Large intestine (tissue), 1 donor: Measurements from ENCODE around the gene PPP1R37. TPM values are rescaled to one million over a fixed set of nuclear protein-coding genes. Genes with fewer than 3 reads are reported as not detected.

ENCODE experiments used
- polyA plus RNA-seq: library from polyadenylated mRNA; unstranded; fragments of 120-200 nt; gene quantifications from one replicate; pipeline ENCODE4 v1.2.1, GENCODE V29; 2013

Gene PPP1R37
- polyA plus RNA-seq, 1 donor, result 40.3 TPM

Other genes starting within 250 kb of the PPP1R37 start
- 135 TPM for gene NECTIN2, start 246.9 kb upstream of the PPP1R37 start, polyA plus RNA-seq
- gene TOMM40, start 201.9 kb upstream of the PPP1R37 start, polyA plus RNA-seq, result 37.2 TPM
- gene APOE, start 187.4 kb upstream of the PPP1R37 start, polyA plus RNA-seq, result 77.8 TPM
- 11.3 TPM for gene APOC1, start 178.6 kb upstream of the PPP1R37 start, polyA plus RNA-seq
- not detected for gene APOC4, start 150.9 kb upstream of the PPP1R37 start, polyA plus RNA-seq
- 186 TPM for gene APOC2, start 147.1 kb upstream of the PPP1R37 start, polyA plus RNA-seq
- 91.6 TPM for gene CLPTM1, start 137.8 kb upstream of the PPP1R37 start, polyA plus RNA-seq
- gene RELB, start 91.7 kb upstream of the PPP1R37 start, polyA plus RNA-seq, result 8.4 TPM
- gene CLASRP, start 54.1 kb upstream of the PPP1R37 start, polyA plus RNA-seq, result 81.6 TPM
- gene ZNF296, start 16.7 kb upstream of the PPP1R37 start, polyA plus RNA-seq, result 6.6 TPM
- gene GEMIN7, start 13.9 kb upstream of the PPP1R37 start, polyA plus RNA-seq, result 23.5 TPM
- 0.15 TPM for gene NKPD1, start 67.8 kb downstream of the PPP1R37 start, polyA plus RNA-seq
- gene TRAPPC6A, start 85.1 kb downstream of the PPP1R37 start, polyA plus RNA-seq, result 50.2 TPM
- 12.1 TPM for gene BLOC1S3, start 85.6 kb downstream of the PPP1R37 start, polyA plus RNA-seq
- 1.7 TPM for gene EXOC3L2, start 152.2 kb downstream of the PPP1R37 start, polyA plus RNA-seq
- 17.6 TPM for gene MARK4, start 158.1 kb downstream of the PPP1R37 start, polyA plus RNA-seq
- 4.9 TPM for gene CKM, start 229.7 kb downstream of the PPP1R37 start, polyA plus RNA-seq
- 0.04 TPM for gene KLC3, start 247.6 kb downstream of the PPP1R37 start, polyA plus RNA-seq